GM10266 (cell line): ENCODE data around the gene TMEM151A.
A peak's percentile ranks its signal among the peaks of the same experiment; 100 is the strongest.

Experiments used
- DNase-seq: peaks from one replicate; pipeline ENCODE4 v3.0.0; 2012; ENCODE audit errors: extremely low spot score
- TF ChIP-seq, protein P1 (sequence below): IDR thresholded peaks from 2 replicates; pipeline ENCODE4 v1.5.1; 2012; ENCODE audit warnings: mild to moderate bottlenecking, low read depth; ENCODE audit not compliant: control insufficient read depth, insufficient read depth; ENCODE audit errors: missing control alignments

TMEM151A gene

DNA sequence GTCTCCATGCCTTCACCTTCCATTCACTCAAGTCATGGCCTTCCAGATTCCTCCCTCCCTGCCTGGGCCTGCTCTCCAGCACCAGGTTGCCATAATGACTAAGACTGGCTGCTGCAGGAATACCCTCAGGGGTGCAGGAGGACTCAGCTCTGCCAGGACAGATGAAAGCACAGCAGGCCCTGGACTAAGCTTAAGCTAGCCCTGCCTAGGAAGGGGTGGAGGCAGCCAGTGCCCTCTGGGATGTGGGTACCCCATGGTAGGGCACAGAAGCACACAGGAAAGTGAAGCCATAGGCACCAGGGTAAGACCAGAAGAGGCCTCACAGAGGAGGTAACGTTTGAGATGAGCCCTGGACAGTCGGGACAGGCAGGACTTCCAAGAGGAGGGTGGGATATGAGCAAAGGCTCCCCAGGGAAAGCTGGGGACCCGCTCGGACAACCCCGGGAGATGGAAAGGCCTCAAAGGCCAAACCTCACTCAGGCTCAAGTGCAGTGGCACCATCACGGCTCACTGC is 47.5 kb downstream of the TMEM151A start:
- TF ChIP-seq, protein P1, sequence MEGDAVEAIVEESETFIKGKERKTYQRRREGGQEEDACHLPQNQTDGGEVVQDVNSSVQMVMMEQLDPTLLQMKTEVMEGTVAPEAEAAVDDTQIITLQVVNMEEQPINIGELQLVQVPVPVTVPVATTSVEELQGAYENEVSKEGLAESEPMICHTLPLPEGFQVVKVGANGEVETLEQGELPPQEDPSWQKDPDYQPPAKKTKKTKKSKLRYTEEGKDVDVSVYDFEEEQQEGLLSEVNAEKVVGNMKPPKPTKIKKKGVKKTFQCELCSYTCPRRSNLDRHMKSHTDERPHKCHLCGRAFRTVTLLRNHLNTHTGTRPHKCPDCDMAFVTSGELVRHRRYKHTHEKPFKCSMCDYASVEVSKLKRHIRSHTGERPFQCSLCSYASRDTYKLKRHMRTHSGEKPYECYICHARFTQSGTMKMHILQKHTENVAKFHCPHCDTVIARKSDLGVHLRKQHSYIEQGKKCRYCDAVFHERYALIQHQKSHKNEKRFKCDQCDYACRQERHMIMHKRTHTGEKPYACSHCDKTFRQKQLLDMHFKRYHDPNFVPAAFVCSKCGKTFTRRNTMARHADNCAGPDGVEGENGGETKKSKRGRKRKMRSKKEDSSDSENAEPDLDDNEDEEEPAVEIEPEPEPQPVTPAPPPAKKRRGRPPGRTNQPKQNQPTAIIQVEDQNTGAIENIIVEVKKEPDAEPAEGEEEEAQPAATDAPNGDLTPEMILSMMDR, result no peak
- no peak for DNase-seq

DNA sequence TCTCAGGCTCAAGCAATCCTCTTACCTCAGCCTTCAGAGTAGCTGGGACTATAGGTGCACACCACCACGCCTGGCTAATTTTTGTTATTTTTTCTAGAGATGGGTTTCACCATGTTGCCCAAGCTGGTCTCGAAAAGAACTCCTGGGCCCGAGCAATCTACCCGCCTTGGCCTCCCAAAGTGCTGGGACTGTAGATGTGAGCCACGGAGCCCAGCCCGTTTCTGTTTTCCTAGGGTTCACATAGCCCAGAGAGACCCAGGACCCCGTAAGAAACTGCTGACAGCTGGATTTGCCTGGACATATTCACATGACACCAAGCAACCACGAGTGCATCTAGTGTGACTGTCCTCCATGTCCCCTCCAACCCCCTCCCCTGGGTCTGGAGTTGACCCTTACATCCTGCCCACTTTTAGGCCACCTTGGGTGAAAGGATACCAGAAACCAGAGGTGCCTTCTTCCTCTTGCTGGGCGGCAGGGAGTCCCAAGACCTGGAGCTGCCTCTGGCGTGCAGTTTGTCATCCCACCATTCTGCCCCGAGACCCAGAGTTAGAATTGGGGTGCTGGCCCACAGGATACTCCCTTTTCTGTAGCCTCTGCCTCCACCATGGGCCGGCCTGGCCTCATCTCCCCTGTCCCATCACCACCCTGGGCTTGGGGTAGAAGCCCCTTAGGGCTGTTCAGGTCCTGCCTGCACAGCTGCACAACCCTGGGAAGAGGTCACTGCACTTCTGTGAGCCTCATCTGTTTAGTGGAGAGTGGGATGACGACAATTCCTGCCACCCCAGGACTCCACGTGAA is 48.2 kb downstream of the TMEM151A start:
- DNase-seq, result no peak
- TF ChIP-seq, protein P1, result no peak

DNA sequence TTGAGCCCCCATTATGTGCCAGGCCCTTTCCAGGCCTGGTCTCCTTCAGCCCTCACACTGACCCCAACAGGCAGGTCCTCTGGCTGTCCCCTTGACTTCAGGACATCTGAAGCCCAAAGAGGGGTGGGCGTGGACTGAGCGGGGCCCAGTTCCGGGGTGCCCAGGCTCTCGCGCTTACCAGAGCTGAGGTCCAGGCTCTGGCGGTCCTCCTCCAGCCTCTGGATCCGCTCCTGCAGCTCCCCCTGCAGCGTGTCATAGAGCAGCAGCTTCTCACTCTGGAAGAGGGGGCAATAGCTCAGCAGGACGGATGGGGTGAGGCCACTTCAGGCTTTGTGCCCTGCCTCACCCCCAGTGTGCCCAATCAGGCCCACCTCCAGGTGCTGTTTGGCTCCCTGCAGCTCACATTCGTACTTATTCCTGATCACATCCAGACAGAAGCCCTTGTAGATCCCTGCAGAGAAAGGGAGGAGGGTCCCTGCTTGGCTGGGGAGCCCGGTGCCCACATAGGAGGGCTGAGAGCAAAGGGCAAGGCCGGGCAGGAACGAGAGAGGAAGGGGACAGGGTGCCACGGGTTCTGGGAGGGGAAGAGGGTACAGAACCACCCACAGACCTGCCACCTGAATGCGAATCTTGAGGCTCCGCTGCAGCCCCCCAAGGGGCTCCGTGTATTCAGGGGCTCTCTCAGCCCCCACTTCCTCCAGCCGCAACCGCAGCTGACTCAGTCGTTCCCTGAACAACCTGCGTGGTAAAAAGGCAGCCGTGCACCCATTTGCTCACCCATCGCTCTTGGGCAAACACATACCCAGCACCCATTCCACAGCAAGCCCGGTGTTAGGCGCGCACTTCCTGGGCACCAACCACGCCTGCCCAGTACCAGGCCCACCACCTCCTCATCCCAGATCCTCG is 49.2 kb downstream of the TMEM151A start:
- DNase-seq, result no peak
- TF ChIP-seq, protein P1, result no peak

GRCh38 chr11:66341502-66342126 is 49.9 kb downstream of the TMEM151A start:
- TF ChIP-seq, protein P1, result no peak
- no peak for DNase-seq

DNA sequence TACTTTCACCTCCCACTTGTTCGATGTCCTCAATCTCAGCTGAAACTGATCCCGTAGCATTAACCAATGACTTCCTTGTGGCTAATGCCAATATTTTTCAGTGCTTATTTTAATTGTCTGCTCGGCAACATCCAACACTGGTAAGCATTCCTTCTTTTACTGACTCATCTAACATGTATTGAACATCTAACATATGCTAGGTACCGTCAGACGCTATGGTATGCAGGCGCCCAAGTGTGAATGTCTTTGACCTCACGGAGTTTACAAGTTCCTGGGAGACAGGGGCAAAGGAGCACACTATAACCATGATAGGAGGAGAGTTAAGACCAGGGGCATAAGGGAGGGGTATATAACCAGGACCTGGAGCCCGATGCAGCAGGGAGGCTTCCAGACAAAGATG is 51.5 kb downstream of the TMEM151A start:
- TF ChIP-seq, protein P1, result no peak
- DNase-seq, result no peak

DNA sequence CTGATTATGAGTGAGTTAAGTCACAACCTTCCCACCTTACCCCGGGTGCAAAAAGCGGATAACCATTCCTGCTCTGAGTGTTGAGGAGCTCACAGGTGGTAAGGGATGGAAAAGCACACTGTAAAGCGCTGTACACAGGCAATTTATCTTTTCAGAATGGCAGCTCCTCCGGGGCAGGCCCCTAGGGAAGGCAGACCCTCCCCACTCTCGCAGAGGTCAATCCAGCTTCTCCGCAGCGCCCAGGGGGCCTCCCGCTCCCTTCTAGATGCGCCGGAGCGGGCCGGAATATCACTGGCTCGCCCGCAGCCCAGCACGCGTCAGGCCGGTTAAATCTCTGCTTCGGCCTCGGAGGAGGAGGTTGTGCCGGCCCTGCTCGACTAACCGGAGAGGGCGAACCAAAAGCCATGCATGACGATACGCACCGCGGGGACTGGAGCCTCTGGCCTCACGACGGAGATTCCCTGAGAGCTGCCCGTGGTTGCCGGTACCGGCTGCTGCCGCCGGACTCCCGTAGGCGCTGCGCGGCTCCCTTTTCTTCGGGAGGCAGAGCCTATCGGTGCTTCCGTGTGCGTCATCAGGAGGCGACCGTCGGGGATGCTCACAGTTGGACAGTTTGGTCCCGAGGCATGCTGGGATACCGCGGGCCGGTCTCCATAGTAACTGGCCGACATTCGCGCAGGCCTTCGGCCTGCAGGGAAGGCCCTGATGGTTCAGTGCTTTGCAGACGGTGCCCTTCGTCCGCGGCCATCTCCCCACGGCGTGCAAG is 53.0 kb downstream of the TMEM151A start, which contains the start of gene BRMS1:
TSS of gene BRMS1 (minus strand) at position 555 of the 766 bp plus-strand sequence. CDS start 2,870 bp downstream, outside the sequence.
- peak; percentile 96 for DNase-seq
- TF ChIP-seq, protein P1, result no peak
